K562 (cell line): ENCODE measurements around the gene BCAR1.

ENCODE experiments used
- FOSL1 ChIP-seq: fragments of 200-800 bp; sonication (Bioruptor generic); conservative IDR thresholded peaks from 2 replicates; pipeline ENCODE4 v1.6.1; 2016; ENCODE audit warnings: missing genetic modification characterization, missing compliant biosample characterization
- RNF2 ChIP-seq: sonication (generic); IDR thresholded peaks from 2 replicates; pipeline ENCODE4 v1.6.1; 2016
- ZNF75A ChIP-seq: fragments of 450-650 bp; formaldehyde crosslinking; IDR thresholded peaks from 2 replicates; pipeline ENCODE4 v1.4.0; 2020; ENCODE audit warnings: mild to moderate bottlenecking
- ZNF76 ChIP-seq: fragments of 250-450 bp; sonication (Bioruptor Pico); IDR thresholded peaks from 2 replicates; pipeline ENCODE4 v1.4.0; 2020; ENCODE audit warnings: mild to moderate bottlenecking, moderate library complexity, borderline replicate concordance

DNA sequence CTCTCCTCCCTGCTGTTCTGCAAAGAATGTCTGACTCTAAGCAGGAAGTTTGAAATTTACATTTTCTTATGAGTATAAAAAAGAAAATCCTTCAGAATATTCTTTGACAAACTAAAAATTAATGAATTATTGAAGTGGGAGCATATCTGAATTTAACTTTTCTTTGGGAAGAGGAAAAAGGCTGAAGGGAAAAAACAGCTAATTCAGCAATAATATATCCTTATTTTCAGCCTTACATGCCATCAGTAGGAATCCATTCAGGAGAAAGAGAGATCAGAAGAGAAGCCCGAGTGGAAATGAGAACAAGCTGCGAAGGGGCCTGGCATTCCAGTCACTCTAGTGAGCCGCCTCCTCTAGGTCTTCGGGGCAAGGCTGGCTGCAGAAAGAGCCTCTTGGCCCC is 41.7 kb upstream of the BCAR1 start:
- TF ChIP-seq ZNF76 (CRISPR knock-in tag) (no peak), RNF2 (no peak), ZNF75A (CRISPR knock-in tag) (no peak), FOSL1 (tag) (no peak)
